ENCODE measurements around the gene NT5DC1.
"Not testable (repeated sequence)": the region's sequence is repeated elsewhere in the genome, so short reads cannot be mapped to it uniquely, and the experiment has no call there.

NT5DC1 gene

GRCh38 chr6:116278481-116278829, 177.8 kb downstream of the NT5DC1 start:
- H3K4me1 ChIP-seq (ENCODE audit: control insufficient read depth, insufficient read depth, low read length), result peaks cover 37% of the 10 kb centered on the region
- no peak overlapping the region for H3K27ac ChIP-seq (ENCODE audit: low read depth, low read length)
- peak overlapping the region; percentile 100 for H3K4me3 ChIP-seq (ENCODE audit: low read depth, low read length)
- H3K9me3 ChIP-seq (ENCODE audit: control insufficient read depth, insufficient read depth, low read length), result no peaks in the 10 kb centered on the region
- peaks cover 12% of the 10 kb centered on the region for H3K36me3 ChIP-seq (ENCODE audit: control insufficient read depth, insufficient read depth, low read length)
- no peak overlapping the region for H3K9ac ChIP-seq (ENCODE audit: low read depth, low read length)
- no peaks in the 10 kb centered on the region for H3K27me3 ChIP-seq (ENCODE audit: control insufficient read depth, insufficient read depth, low read length)

GRCh38 chr6:116278854-116279231, 178.2 kb downstream of the NT5DC1 start:
- Histone ChIP-seq H3K4me1 (ENCODE audit: control insufficient read depth, insufficient read depth, low read length) (peaks cover 37% of the 10 kb centered on the region), H3K4me3 (ENCODE audit: low read depth, low read length) (peak overlapping the region; percentile 100), H3K9me3 (ENCODE audit: control insufficient read depth, insufficient read depth, low read length) (no peaks in the 10 kb centered on the region), H3K27ac (ENCODE audit: low read depth, low read length) (peak overlapping the region; percentile 97), H3K27me3 (ENCODE audit: control insufficient read depth, insufficient read depth, low read length) (no peaks in the 10 kb centered on the region), H3K9ac (ENCODE audit: low read depth, low read length) (peak overlapping the region; percentile 97), H3K36me3 (ENCODE audit: control insufficient read depth, insufficient read depth, low read length) (peaks cover 11% of the 10 kb centered on the region)

- no peaks in the 10 kb centered on the region for H3K27me3 ChIP-seq (ENCODE audit: control insufficient read depth, insufficient read depth, low read length)
- peaks cover 37% of the 10 kb centered on the region for H3K4me1 ChIP-seq (ENCODE audit: control insufficient read depth, insufficient read depth, low read length)
- peak within 1 kb of the TSS; percentile 97 for H3K27ac ChIP-seq (ENCODE audit: low read depth, low read length)
- H3K36me3 ChIP-seq (ENCODE audit: control insufficient read depth, insufficient read depth, low read length), result peaks cover 11% of the 10 kb centered on the region
- H3K9ac ChIP-seq (ENCODE audit: low read depth, low read length), result peak within 1 kb of the TSS; percentile 97
- H3K4me3 ChIP-seq (ENCODE audit: low read depth, low read length), result peak within 1 kb of the TSS; percentile 100
- H3K9me3 ChIP-seq (ENCODE audit: control insufficient read depth, insufficient read depth, low read length), result no peaks in the 10 kb centered on the region
These were observed 178.8 kb downstream of the NT5DC1 start, which contains the start of gene TSPYL1 for GRCh38 chr6:116279232-116280160. Gene TSPYL1, minus strand, starts transcription at chr6:116279930. Its CDS starts 100 bp downstream, at chr6:116279830.

GRCh38 chr6:116280161-116280932, 179.7 kb downstream of the NT5DC1 start:
- Histone ChIP-seq H3K9ac (ENCODE audit: low read depth, low read length) (peak overlapping the region; percentile 97), H3K36me3 (ENCODE audit: control insufficient read depth, insufficient read depth, low read length) (peaks cover 11% of the 10 kb centered on the region), H3K9me3 (ENCODE audit: control insufficient read depth, insufficient read depth, low read length) (no peaks in the 10 kb centered on the region), H3K27ac (ENCODE audit: low read depth, low read length) (peak overlapping the region; percentile 97), H3K4me1 (ENCODE audit: control insufficient read depth, insufficient read depth, low read length) (peaks cover 37% of the 10 kb centered on the region), H3K27me3 (ENCODE audit: control insufficient read depth, insufficient read depth, low read length) (no peaks in the 10 kb centered on the region), H3K4me3 (ENCODE audit: low read depth, low read length) (peak overlapping the region; percentile 100)

DNA sequence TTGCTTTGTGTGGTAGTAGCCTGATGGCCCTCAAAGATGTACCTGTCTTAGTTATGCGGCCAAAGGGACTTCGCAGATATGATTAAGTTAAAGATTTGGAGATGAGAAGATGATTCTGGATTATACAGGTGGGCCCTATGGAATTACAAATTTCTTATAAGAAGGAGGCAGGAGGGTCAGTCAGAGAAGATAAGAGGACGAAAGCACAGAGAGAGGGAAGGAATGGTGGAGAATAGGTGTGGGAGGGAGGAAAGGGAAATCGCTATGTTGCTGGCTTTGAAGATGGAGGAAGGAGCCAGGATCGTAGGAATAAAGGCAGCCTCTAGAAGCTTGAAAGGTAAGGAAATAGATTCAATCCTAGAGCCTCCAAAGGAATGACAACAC, 180.3 kb downstream of the NT5DC1 start:
- Histone ChIP-seq H3K4me3 (ENCODE audit: low read depth, low read length) (peak overlapping the region; percentile 100; the same call in 1 of the 2 replicates), H3K9ac (ENCODE audit: low read depth, low read length) (no peak overlapping the region), H3K36me3 (ENCODE audit: control insufficient read depth, insufficient read depth, low read length) (peaks cover 11% of the 10 kb centered on the region), H3K9me3 (ENCODE audit: control insufficient read depth, insufficient read depth, low read length) (no peaks in the 10 kb centered on the region), H3K4me1 (ENCODE audit: control insufficient read depth, insufficient read depth, low read length) (peaks cover 36% of the 10 kb centered on the region), H3K27me3 (ENCODE audit: control insufficient read depth, insufficient read depth, low read length) (no peaks in the 10 kb centered on the region), H3K27ac (ENCODE audit: low read depth, low read length) (no peak overlapping the region)

DNA sequence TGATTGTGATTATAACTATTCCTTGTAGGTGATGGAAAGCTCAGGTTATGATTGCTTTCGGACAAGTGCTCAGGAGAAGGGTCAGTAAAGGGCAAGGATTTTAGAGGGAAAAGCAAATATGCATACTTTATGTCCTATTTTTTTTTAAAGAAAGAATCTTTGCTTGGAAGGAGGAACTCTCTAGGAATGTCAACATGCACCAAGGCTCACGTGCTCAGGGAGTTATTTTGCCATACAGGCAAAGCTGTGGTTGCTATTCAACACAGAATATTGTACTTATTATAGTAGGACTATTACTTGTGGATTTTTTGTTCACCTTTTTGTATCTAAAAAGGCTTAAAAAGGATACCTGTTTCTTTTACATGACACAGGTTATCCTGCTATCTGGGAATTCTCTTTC, 182.0 kb downstream of the NT5DC1 start:
- no peak overlapping the region for H3K9ac ChIP-seq (ENCODE audit: low read depth, low read length)
- H3K27ac ChIP-seq (ENCODE audit: low read depth, low read length), result no peak overlapping the region
- no peak overlapping the region for H3K4me3 ChIP-seq (ENCODE audit: low read depth, low read length)
- H3K27me3 ChIP-seq (ENCODE audit: control insufficient read depth, insufficient read depth, low read length), result no peaks in the 10 kb centered on the region
- H3K36me3 ChIP-seq (ENCODE audit: control insufficient read depth, insufficient read depth, low read length), result peaks cover 7% of the 10 kb centered on the region
- peaks cover 22% of the 10 kb centered on the region for H3K4me1 ChIP-seq (ENCODE audit: control insufficient read depth, insufficient read depth, low read length)
- no peaks in the 10 kb centered on the region for H3K9me3 ChIP-seq (ENCODE audit: control insufficient read depth, insufficient read depth, low read length)

DNA sequence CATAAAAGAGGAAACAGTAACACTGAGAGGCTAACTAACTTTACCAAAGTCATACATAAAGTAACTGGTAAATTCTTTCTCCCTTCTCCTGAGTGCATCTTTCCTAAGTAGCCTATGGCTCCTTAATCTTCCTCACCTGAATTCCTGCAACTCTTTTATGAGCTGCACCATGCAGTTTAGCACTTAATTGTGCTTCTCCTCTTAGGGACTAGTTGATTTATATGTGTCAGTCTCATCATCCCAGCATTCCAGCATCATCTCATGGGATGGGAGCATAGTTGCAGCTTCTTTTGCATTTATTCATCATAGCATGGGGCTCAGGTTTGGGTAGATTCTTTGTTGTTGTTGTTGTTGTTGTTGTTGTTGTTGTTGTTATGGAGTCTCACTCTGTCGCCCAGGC, 182.5 kb downstream of the NT5DC1 start:
- H3K36me3 ChIP-seq (ENCODE audit: control insufficient read depth, insufficient read depth, low read length), result peaks cover 3% of the 10 kb centered on the region
- no peak overlapping the region for H3K9ac ChIP-seq (ENCODE audit: low read depth, low read length)
- H3K27me3 ChIP-seq (ENCODE audit: control insufficient read depth, insufficient read depth, low read length), result no peaks in the 10 kb centered on the region
- H3K27ac ChIP-seq (ENCODE audit: low read depth, low read length), result no peak overlapping the region
- H3K9me3 ChIP-seq (ENCODE audit: control insufficient read depth, insufficient read depth, low read length), result no peaks in the 10 kb centered on the region
- peaks cover 21% of the 10 kb centered on the region for H3K4me1 ChIP-seq (ENCODE audit: control insufficient read depth, insufficient read depth, low read length)
- H3K4me3 ChIP-seq (ENCODE audit: low read depth, low read length), result no peak overlapping the region

DNA sequence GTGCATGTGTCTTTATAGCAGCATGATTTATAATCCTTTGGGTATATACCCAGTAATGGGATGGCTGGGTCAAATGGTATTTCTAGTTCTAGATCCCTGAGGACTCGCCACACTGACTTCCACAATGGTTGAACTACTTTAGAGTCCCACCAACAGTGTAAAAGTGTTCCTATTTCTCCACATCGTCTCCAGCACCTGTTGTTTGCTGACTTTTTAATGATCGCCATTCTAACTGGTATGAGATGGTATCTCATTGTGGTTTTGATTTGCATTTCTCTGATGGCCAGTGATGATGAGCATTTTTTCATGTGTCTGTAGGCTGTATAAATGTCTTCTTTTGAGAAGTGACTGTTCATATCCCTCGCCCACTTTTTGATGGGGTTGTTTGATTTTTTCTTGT, 184.3 kb downstream of the NT5DC1 start:
- H3K27ac ChIP-seq (ENCODE audit: low read depth, low read length); H3K4me3 ChIP-seq (ENCODE audit: low read depth, low read length); H3K27me3 ChIP-seq (ENCODE audit: control insufficient read depth, insufficient read depth, low read length); H3K9me3 ChIP-seq (ENCODE audit: control insufficient read depth, insufficient read depth, low read length); H3K36me3 ChIP-seq (ENCODE audit: control insufficient read depth, insufficient read depth, low read length); H3K9ac ChIP-seq (ENCODE audit: low read depth, low read length): not testable (repeated sequence)
- peaks cover 15% of the 10 kb centered on the region for H3K4me1 ChIP-seq (ENCODE audit: control insufficient read depth, insufficient read depth, low read length)

DNA sequence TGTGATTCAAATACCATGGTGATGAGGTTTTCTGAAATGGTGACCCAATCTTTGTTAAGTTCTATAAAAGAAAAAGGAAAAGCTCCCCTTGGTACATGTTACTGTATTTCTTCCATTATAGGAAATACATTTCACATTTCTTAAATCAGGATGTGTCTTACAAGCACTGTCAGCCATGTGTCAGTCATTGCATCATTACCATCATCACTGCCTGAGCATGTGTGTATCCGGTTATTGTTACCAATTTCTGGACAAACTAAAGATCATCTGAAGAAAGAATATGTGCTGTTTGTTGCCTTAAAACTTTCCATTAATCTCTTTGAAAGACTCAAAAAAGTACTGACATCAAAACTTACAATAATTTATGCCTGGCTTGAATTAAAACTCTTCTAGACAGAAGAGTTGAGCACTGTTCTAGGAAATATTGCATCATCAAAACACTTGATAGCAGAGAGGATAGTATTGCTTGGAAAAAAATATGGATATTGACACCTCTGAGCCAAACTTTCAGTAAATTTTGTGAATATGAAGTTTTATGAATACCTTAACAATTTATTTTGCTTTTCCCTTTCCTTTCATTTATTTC, 186.2 kb downstream of the NT5DC1 start:
- Histone ChIP-seq H3K9ac (ENCODE audit: low read depth, low read length) (no peak overlapping the region), H3K36me3 (ENCODE audit: control insufficient read depth, insufficient read depth, low read length) (no peaks in the 10 kb centered on the region), H3K4me1 (ENCODE audit: control insufficient read depth, insufficient read depth, low read length) (peaks cover 6% of the 10 kb centered on the region), H3K9me3 (ENCODE audit: control insufficient read depth, insufficient read depth, low read length) (no peaks in the 10 kb centered on the region), H3K27ac (ENCODE audit: low read depth, low read length) (no peak overlapping the region), H3K27me3 (ENCODE audit: control insufficient read depth, insufficient read depth, low read length) (no peaks in the 10 kb centered on the region), H3K4me3 (ENCODE audit: low read depth, low read length) (no peak overlapping the region)

DNA sequence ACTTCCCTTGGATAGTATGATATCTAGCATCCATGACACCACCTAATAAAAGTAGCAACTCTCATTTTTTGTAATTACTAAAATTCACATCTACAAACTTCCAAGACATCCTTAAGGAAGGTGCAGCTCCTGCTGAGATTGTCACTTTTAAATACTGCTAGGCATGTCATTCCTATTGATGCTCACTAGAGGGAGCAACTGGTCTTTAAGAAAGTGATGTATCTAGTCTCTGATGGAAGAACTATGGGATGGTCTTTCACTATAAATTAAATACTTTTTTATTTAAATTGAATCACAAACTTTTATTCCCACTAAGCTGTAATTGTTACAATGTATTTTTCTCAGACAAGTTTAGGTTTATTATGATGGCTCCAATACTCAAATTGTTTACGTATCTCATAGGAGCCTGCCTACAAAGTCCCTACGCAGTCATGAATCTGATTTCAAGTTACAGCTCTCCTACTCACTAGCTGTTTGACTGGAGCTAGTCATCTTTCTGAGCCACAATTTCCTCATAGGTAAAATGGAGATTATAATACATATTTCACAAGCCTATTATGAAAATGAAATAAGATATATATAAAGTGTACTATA, 187.1 kb downstream of the NT5DC1 start:
- Histone ChIP-seq H3K9ac (ENCODE audit: low read depth, low read length) (no peak overlapping the region), H3K4me1 (ENCODE audit: control insufficient read depth, insufficient read depth, low read length) (peaks cover 5% of the 10 kb centered on the region), H3K27ac (ENCODE audit: low read depth, low read length) (no peak overlapping the region), H3K27me3 (ENCODE audit: control insufficient read depth, insufficient read depth, low read length) (no peaks in the 10 kb centered on the region), H3K36me3 (ENCODE audit: control insufficient read depth, insufficient read depth, low read length) (no peaks in the 10 kb centered on the region), H3K9me3 (ENCODE audit: control insufficient read depth, insufficient read depth, low read length) (no peaks in the 10 kb centered on the region), H3K4me3 (ENCODE audit: low read depth, low read length) (no peak overlapping the region)

All from HUES48 (cell line).